K562 (cell line): Measurements from ENCODE around the gene CS. TPM values are rescaled to one million over a fixed set of nuclear protein-coding genes. Genes with fewer than 3 reads are reported as not detected.

Experiments used
- ATF1 ChIP-seq, 2 experiments: fragments of 450-650 bp in 1 of 2; IDR thresholded peaks; 2 replicates each; pipeline ENCODE4 v1.6.1; 2016; ENCODE audit warnings: missing compliant biosample characterization in 1 of 2, missing genetic modification characterization in 1 of 2
- CEBPB ChIP-seq: fragments of 450-650 bp; IDR thresholded peaks from 2 replicates; pipeline ENCODE4 v1.6.1; 2016; ENCODE audit warnings: missing genetic modification characterization, missing compliant biosample characterization
- KLF16 ChIP-seq: IDR thresholded peaks from 2 replicates; pipeline ENCODE4 v1.6.1; 2016; ENCODE audit warnings: antibody characterized with exemption
- MBD2 ChIP-seq: sonication (generic); IDR thresholded peaks from 2 replicates; pipeline ENCODE4 v1.6.1; 2016; ENCODE audit warnings: low read depth, borderline replicate concordance
- MEIS2 ChIP-seq: fragments of 450-650 bp; IDR thresholded peaks from 2 replicates; pipeline ENCODE4 v1.6.1; 2014; ENCODE audit warnings: mild to moderate bottlenecking; ENCODE audit not compliant: partially characterized antibody
- PHB2 ChIP-seq: fragments of 450-650 bp; IDR thresholded peaks from 2 replicates; pipeline ENCODE4 v1.6.1; 2017; ENCODE audit warnings: low read depth
- SMAD3 ChIP-seq: fragments of 450-650 bp; formaldehyde crosslinking; conservative IDR thresholded peaks from 2 replicates; pipeline ENCODE4 v1.4.0; 2020; ENCODE audit warnings: mild to moderate bottlenecking
- ZNF224 ChIP-seq: sonication (generic); formaldehyde crosslinking; IDR thresholded peaks from 2 replicates; pipeline ENCODE4 v1.8.0; 2022; ENCODE audit warnings: mild to moderate bottlenecking, missing genetic modification reagents
- polyA plus RNA-seq, 8 experiments: library from polyadenylated mRNA; depleted of rRNA in 4 of 8; stranded (reverse) in 5 of 8; unstranded in 3 of 8; fragments of >200 nt; fragmentation: Nextera tagmentation in 2 of 8; fragmentation: Illumina TruSeq in 1 of 8; extraction: Ambion mirVana in 2 of 8; extraction: Trizol in 1 of 8; gene quantifications; 2 replicates each; pipeline versions ENCODE4 v1.2.1 to v1.2.3, GENCODE V29; 2011 to 2014; ENCODE audit warnings: inconsistent platforms in 1 of 8, missing spikeins in 1 of 8
- total RNA-seq, 7 experiments: library from RNA; depleted of rRNA in 6 of 7; stranded (reverse); fragments of >200 nt in 6 of 7; fragmentation: Illumina TruSeq in 2 of 7; extraction: Trizol in 2 of 7; gene quantifications; 2 replicates each; pipeline versions ENCODE4 v1.2.1 to v1.2.3, GENCODE V29; 2011 to 2021; ENCODE audit warnings: low replicate concordance in 1 of 7
- TF ChIP-seq, protein P1 (sequence below), 2 experiments: fragments of 450-650 bp; formaldehyde crosslinking in 1 of 2; IDR thresholded peaks; 2 replicates each; pipeline versions ENCODE4 v1.4.0 to v1.6.1; 2014 to 2020; ENCODE audit warnings: mild to moderate bottlenecking in 2 of 2, borderline replicate concordance in 1 of 2, low read depth in 1 of 2
- TF ChIP-seq, protein P2 (sequence below): sonication (generic); formaldehyde crosslinking; IDR thresholded peaks from 2 replicates; pipeline ENCODE4 v1.8.0; 2022; ENCODE audit warnings: mild to moderate bottlenecking, missing genetic modification reagents
- TF ChIP-seq, protein P3 (sequence below): sonication (generic); formaldehyde crosslinking; IDR thresholded peaks from 2 replicates; pipeline ENCODE4 v1.5.0; 2020; ENCODE audit warnings: missing genetic modification reagents

CS gene
- total and polyA plus RNA-seq, 9 of the 15 experiments (the other 6 are each of a cell fraction or from before 2014, with no cell fraction given) = 99.9 to 390 (median 149) TPM

DNA sequence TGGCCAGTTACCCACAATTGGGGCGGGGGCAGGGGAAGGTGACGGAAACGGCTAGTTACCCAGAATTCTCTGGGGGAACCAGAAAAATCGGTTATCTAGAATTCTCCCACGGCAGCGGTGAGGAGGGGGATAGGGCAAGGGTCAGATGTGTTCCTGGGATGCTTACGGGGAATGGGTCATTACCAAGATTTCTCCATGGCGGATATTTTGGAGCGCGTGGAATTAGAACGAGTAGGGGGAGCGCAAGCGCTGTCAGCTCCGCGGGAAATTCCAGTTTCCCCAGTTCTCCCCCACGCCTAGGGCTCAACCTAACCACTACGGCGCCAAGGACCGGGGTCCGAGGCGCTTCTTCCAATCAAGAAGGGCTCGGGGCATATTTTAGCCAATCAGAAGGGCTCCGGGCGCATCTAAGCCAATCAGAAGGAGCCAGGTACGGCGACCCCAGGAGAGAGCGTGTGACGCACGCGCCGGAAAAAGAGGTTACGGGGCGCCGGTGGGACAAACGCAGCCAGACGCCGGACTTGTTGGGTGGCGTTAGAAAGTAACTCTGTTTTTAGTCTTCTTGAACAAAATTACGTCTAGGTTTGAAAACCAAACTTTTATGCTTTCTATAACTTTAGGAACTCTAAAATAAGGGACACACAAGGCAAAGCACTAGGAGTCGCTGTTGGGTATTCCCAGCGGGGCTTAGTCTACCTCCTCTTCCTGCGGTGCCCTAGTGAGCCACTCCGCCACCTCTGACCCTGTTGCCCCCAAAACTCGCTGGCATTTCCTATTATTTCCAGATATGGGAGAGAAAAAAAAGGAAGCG lies 33.8 kb upstream of the CS start, which contains the start of gene PAN2 (continued):
- TF ChIP-seq, protein P1, sequence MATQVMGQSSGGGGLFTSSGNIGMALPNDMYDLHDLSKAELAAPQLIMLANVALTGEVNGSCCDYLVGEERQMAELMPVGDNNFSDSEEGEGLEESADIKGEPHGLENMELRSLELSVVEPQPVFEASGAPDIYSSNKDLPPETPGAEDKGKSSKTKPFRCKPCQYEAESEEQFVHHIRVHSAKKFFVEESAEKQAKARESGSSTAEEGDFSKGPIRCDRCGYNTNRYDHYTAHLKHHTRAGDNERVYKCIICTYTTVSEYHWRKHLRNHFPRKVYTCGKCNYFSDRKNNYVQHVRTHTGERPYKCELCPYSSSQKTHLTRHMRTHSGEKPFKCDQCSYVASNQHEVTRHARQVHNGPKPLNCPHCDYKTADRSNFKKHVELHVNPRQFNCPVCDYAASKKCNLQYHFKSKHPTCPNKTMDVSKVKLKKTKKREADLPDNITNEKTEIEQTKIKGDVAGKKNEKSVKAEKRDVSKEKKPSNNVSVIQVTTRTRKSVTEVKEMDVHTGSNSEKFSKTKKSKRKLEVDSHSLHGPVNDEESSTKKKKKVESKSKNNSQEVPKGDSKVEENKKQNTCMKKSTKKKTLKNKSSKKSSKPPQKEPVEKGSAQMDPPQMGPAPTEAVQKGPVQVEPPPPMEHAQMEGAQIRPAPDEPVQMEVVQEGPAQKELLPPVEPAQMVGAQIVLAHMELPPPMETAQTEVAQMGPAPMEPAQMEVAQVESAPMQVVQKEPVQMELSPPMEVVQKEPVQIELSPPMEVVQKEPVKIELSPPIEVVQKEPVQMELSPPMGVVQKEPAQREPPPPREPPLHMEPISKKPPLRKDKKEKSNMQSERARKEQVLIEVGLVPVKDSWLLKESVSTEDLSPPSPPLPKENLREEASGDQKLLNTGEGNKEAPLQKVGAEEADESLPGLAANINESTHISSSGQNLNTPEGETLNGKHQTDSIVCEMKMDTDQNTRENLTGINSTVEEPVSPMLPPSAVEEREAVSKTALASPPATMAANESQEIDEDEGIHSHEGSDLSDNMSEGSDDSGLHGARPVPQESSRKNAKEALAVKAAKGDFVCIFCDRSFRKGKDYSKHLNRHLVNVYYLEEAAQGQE (IDR thresholded peaks at IDR 0.05; ENCODE audit: borderline replicate concordance) = no peak
- TF ChIP-seq, protein P1 (CRISPR knock-in tag; IDR thresholded peaks at IDR 0.05; ENCODE audit: low read depth) = no peak; the same call in 1 of the 2 replicates
- TF ChIP-seq, protein P2, sequence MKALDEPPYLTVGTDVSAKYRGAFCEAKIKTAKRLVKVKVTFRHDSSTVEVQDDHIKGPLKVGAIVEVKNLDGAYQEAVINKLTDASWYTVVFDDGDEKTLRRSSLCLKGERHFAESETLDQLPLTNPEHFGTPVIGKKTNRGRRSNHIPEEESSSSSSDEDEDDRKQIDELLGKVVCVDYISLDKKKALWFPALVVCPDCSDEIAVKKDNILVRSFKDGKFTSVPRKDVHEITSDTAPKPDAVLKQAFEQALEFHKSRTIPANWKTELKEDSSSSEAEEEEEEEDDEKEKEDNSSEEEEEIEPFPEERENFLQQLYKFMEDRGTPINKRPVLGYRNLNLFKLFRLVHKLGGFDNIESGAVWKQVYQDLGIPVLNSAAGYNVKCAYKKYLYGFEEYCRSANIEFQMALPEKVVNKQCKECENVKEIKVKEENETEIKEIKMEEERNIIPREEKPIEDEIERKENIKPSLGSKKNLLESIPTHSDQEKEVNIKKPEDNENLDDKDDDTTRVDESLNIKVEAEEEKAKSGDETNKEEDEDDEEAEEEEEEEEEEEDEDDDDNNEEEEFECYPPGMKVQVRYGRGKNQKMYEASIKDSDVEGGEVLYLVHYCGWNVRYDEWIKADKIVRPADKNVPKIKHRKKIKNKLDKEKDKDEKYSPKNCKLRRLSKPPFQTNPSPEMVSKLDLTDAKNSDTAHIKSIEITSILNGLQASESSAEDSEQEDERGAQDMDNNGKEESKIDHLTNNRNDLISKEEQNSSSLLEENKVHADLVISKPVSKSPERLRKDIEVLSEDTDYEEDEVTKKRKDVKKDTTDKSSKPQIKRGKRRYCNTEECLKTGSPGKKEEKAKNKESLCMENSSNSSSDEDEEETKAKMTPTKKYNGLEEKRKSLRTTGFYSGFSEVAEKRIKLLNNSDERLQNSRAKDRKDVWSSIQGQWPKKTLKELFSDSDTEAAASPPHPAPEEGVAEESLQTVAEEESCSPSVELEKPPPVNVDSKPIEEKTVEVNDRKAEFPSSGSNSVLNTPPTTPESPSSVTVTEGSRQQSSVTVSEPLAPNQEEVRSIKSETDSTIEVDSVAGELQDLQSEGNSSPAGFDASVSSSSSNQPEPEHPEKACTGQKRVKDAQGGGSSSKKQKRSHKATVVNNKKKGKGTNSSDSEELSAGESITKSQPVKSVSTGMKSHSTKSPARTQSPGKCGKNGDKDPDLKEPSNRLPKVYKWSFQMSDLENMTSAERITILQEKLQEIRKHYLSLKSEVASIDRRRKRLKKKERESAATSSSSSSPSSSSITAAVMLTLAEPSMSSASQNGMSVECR (CRISPR knock-in tag) = peak; percentile 33
- TF ChIP-seq ATF1 (CRISPR knock-in tag; IDR thresholded peaks at IDR 0.05) = 0 out of 2 replicates have a peak, but pooled peaks have one; percentile 39
- peak; percentile 97 for TF ChIP-seq ATF1 (tag; IDR thresholded peaks at IDR 0.05)
- TF ChIP-seq PHB2 = 0 out of 2 replicates have a peak, but pooled peaks have one; percentile 19
- TF ChIP-seq, protein P3, sequence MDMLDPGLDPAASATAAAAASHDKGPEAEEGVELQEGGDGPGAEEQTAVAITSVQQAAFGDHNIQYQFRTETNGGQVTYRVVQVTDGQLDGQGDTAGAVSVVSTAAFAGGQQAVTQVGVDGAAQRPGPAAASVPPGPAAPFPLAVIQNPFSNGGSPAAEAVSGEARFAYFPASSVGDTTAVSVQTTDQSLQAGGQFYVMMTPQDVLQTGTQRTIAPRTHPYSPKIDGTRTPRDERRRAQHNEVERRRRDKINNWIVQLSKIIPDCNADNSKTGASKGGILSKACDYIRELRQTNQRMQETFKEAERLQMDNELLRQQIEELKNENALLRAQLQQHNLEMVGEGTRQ = no peak
- TF ChIP-seq ZNF224 (CRISPR knock-in tag) = no peak
- peak; percentile 75; the same call in 1 of the 2 replicates for TF ChIP-seq SMAD3
- TF ChIP-seq KLF16 = peak; percentile 61; the same call in 1 of the 2 replicates
- no peak for TF ChIP-seq CEBPB
- TF ChIP-seq MBD2 = peak; percentile 98
- TF ChIP-seq MEIS2 = no peak
